H1 (cell line): ENCODE measurements around the gene CACNA2D3. TPM values are rescaled to one million over a fixed set of nuclear protein-coding genes. Genes with fewer than 3 reads are reported as not detected.

Experiments used
- CTCF ChIA-PET: fragments of 300-600 bp; sonication (Branson Sonifier 250); formaldehyde crosslinking; loops from one replicate; lab custom pipeline; 2021; ENCODE audit not compliant: partially characterized antibody; lab: Charles Lee
- POLR2A ChIA-PET: fragments of 300-600 bp; sonication (Branson Sonifier 250); formaldehyde crosslinking; loops from one replicate; lab custom pipeline; 2021; ENCODE audit warnings: inconsistent platforms; ENCODE audit not compliant: partially characterized antibody; lab: Charles Lee
- DNase-seq, 2 experiments: peaks; one replicate each; pipeline versions ENCODE4 v3.0.0 to v3.0.0-alpha.2; 2010 to 2022; ENCODE audit warnings: low spot score in 2 of 2, low read depth in 1 of 2, mixed read lengths in 1 of 2
- FAIRE-seq: peaks from 2 replicates; lab custom pipeline; 2011; peaks lifted over from hg19 to GRCh38; lab: Jason Lieb, UNC
- H2AFZ ChIP-seq: 2 replicates; pipeline ENCODE4 v1.8.1; 2012; ENCODE audit warnings: low read length, inconsistent platforms
- H2AK5ac ChIP-seq: 2 replicates; pipeline ENCODE4 v1.6.1; 2013; ENCODE audit warnings: low read depth, low read length
- H2BK120ac ChIP-seq: replicated peaks from 2 replicates; pipeline ENCODE3; 2013; ENCODE audit warnings: low read depth, low read length, inconsistent platforms
- H2BK12ac ChIP-seq: 2 replicates; pipeline ENCODE4 v1.6.1; 2013; ENCODE audit warnings: low read depth, low read length
- H2BK15ac ChIP-seq: 2 replicates; pipeline ENCODE4 v1.6.1; 2013; ENCODE audit warnings: low read length
- H2BK20ac ChIP-seq: 2 replicates; pipeline ENCODE4 v1.6.1; 2013; ENCODE audit warnings: low read length
- H2BK5ac ChIP-seq: 2 replicates; pipeline ENCODE4 v1.6.1; 2013; ENCODE audit warnings: low read depth, low read length
- H3K14ac ChIP-seq: 2 replicates; pipeline ENCODE4 v1.6.1; 2013; ENCODE audit warnings: inconsistent platforms; ENCODE audit not compliant: insufficient read length
- H3K18ac ChIP-seq: 2 replicates; pipeline ENCODE4 v1.6.1; 2013; ENCODE audit warnings: low read length; ENCODE audit errors: extremely low read depth
- H3K23ac ChIP-seq: 2 replicates; pipeline ENCODE4 v1.6.1; 2013; ENCODE audit warnings: inconsistent platforms; ENCODE audit not compliant: insufficient read length
- H3K23me2 ChIP-seq: 2 replicates; pipeline ENCODE4 v1.6.1; 2013; ENCODE audit warnings: low read depth, low read length
- H3K27ac ChIP-seq: 2 replicates; pipeline ENCODE4 v1.6.1; 2011; ENCODE audit warnings: low read depth, low read length, inconsistent platforms
- H3K27me3 ChIP-seq, 4 experiments: replicated peaks in 1 of 4; 1 replicate in 1 of 4; 2 replicates in 3 of 4; pipeline versions ENCODE4 v1.6.1 to v1.8.1; 2011 to 2013; ENCODE audit warnings: low read length in 3 of 4, mild to moderate bottlenecking in 3 of 4, inconsistent platforms in 2 of 4, mixed read lengths in 2 of 4, moderate library complexity in 1 of 4; ENCODE audit not compliant: control insufficient read depth in 3 of 4, insufficient read depth in 3 of 4; ENCODE audit errors: extremely low read depth in 1 of 4
- H3K36me3 ChIP-seq, 4 experiments: 2 replicates each; pipeline versions ENCODE4 v1.6.1 to v1.8.1; 2011 to 2013; ENCODE audit warnings: mild to moderate bottlenecking in 4 of 4, low read length in 3 of 4, moderate library complexity in 2 of 4, control low read depth in 1 of 4, inconsistent platforms in 1 of 4; ENCODE audit not compliant: insufficient read depth in 4 of 4, control insufficient read depth in 2 of 4
- H3K4ac ChIP-seq: replicated peaks from 2 replicates; pipeline ENCODE3; 2013; ENCODE audit warnings: low read length, low read depth, mixed read lengths, inconsistent platforms; ENCODE audit not compliant: insufficient read length
- H3K4me1 ChIP-seq, 4 experiments: replicated peaks in 1 of 4; 1 replicate in 1 of 4; 2 replicates in 3 of 4; pipeline versions ENCODE4 v1.6.1 to v1.8.1; 2011 to 2013; ENCODE audit warnings: low read length in 3 of 4, inconsistent platforms in 2 of 4, mixed read lengths in 1 of 4; ENCODE audit not compliant: insufficient read depth in 4 of 4, control insufficient read depth in 3 of 4
- H3K4me2 ChIP-seq, 2 experiments: 2 replicates each; pipeline versions ENCODE4 v1.6.1 to v1.8.1; 2011 to 2013; ENCODE audit warnings: low read depth in 2 of 2, low read length in 2 of 2, control low read depth in 1 of 2, inconsistent platforms in 1 of 2, mild to moderate bottlenecking in 1 of 2; ENCODE audit not compliant: insufficient read depth in 1 of 2
- H3K4me3 ChIP-seq, 4 experiments: fragments of 200-600, 300-600 bp in 1 of 4; sonication (generic), shearing (Covaris generic), sonication (Bioruptor Twin) in 1 of 4; 2 replicates each; pipeline versions ENCODE4 v1.5.1 to v1.8.1; 2011 to 2016; ENCODE audit warnings: low read length in 4 of 4, low read depth in 3 of 4, control low read depth in 2 of 4, inconsistent platforms in 2 of 4, mild to moderate bottlenecking in 2 of 4, mixed read lengths in 1 of 4, moderate library complexity in 1 of 4; ENCODE audit not compliant: insufficient read depth in 2 of 4; ENCODE audit errors: extremely low read depth in 1 of 4
- H3K56ac ChIP-seq: replicated peaks from 2 replicates; pipeline ENCODE3; 2013; ENCODE audit warnings: low read depth, mild to moderate bottlenecking, mixed read lengths, low read length, inconsistent platforms; ENCODE audit not compliant: insufficient read length
- H3K79me1 ChIP-seq: 2 replicates; pipeline ENCODE4 v1.6.1; 2013; ENCODE audit warnings: low read depth, low read length, control low read depth
- H3K79me2 ChIP-seq, 2 experiments: 2 replicates each; pipeline versions ENCODE4 v1.6.1 to v1.8.1; 2012 to 2013; ENCODE audit warnings: low read length in 2 of 2, mild to moderate bottlenecking in 2 of 2, inconsistent platforms in 1 of 2; ENCODE audit not compliant: insufficient read depth in 2 of 2, control insufficient read depth in 1 of 2
- H3K9ac ChIP-seq, 4 experiments: replicated peaks in 1 of 4; 1 replicate in 1 of 4; 2 replicates in 3 of 4; pipeline versions ENCODE4 v1.6.1 to v1.8.1; 2011 to 2013; ENCODE audit warnings: low read depth in 3 of 4, low read length in 3 of 4, control low read depth in 2 of 4, mild to moderate bottlenecking in 2 of 4, moderate library complexity in 2 of 4, inconsistent platforms in 1 of 4; ENCODE audit errors: extremely low read depth in 1 of 4
- H3K9me3 ChIP-seq, 2 experiments: 2 replicates each; pipeline versions ENCODE4 v1.6.1 to v1.8.1; 2012 to 2013; ENCODE audit warnings: mild to moderate bottlenecking in 2 of 2, moderate library complexity in 2 of 2, control low read depth in 1 of 2, inconsistent platforms in 1 of 2, low read depth in 1 of 2, low read length in 1 of 2, mixed read lengths in 1 of 2; ENCODE audit not compliant: insufficient read depth in 2 of 2
- H4K20me1 ChIP-seq, 2 experiments: replicated peaks in 1 of 2; 2 replicates each; pipeline versions ENCODE3 to v1.8.1; 2011 to 2013; ENCODE audit warnings: inconsistent platforms in 2 of 2, low read length in 2 of 2, mild to moderate bottlenecking in 1 of 2; ENCODE audit not compliant: insufficient read depth in 2 of 2, control insufficient read depth in 1 of 2
- H4K5ac ChIP-seq: 2 replicates; pipeline ENCODE4 v1.6.1; 2013; ENCODE audit warnings: low read length, low read depth, mixed read lengths, inconsistent platforms; ENCODE audit not compliant: insufficient read length
- H4K8ac ChIP-seq: 2 replicates; pipeline ENCODE4 v1.8.0; 2013; ENCODE audit warnings: mild to moderate bottlenecking, moderate library complexity, low read length, inconsistent platforms; ENCODE audit not compliant: insufficient read depth; ENCODE audit errors: extremely low read depth
- H4K91ac ChIP-seq: replicated peaks from 2 replicates; pipeline ENCODE3; 2013; ENCODE audit warnings: low read length, mixed read lengths, inconsistent platforms; ENCODE audit not compliant: insufficient read length
- PHF8 ChIP-seq: fragments of 200-600 bp; sonication (generic); conservative IDR thresholded peaks from 2 replicates; pipeline ENCODE4 v1.7.1; 2012; ENCODE audit warnings: low read depth, mild to moderate bottlenecking, inconsistent platforms, low read length, moderate library complexity
- RAD21 ChIP-seq, 2 experiments: IDR thresholded peaks in 1 of 2; conservative IDR thresholded peaks in 1 of 2; 2 replicates each; pipeline ENCODE4 v1.6.1; 2011; ENCODE audit warnings: low read depth in 2 of 2, low read length in 2 of 2, improper control_type of control experiment in 1 of 2, inconsistent platforms in 1 of 2, mild to moderate bottlenecking in 1 of 2, moderate library complexity in 1 of 2
- SP2 ChIP-seq: IDR thresholded peaks from 2 replicates; pipeline ENCODE4 v1.6.1; 2012; ENCODE audit warnings: mild to moderate bottlenecking, low read length, inconsistent platforms
- WGBS, 2 experiments: shearing (Covaris generic) in 1 of 2; methylation state at CpG; one replicate each; pipeline versions ENCODE4 v1.1.6 to v1.1.7; 2013 to 2015; ENCODE audit warnings: low lambda C conversion rate in 2 of 2, mixed read lengths in 2 of 2, inconsistent platforms in 1 of 2, low coverage in 1 of 2, missing lambda C conversion rate in 1 of 2; ENCODE audit not compliant: insufficient replicate concordance in 2 of 2, insufficient coverage in 1 of 2, insufficient read length in 1 of 2; ENCODE audit errors: extremely low coverage in 1 of 2, missing lambda C conversion rate in 1 of 2; 5-methylcytosine and 5-hydroxymethylcytosine counted together
- polyA plus RNA-seq, 7 experiments: library from polyadenylated mRNA; depleted of rRNA in 3 of 7; stranded (reverse) in 5 of 7; unstranded in 2 of 7; fragments of >200 nt in 5 of 7; fragments of 200-250 nt in 2 of 7; gene quantifications; 1 replicate in 5 of 7; 2 replicates in 1 of 7; 4 replicates in 1 of 7; pipeline versions ENCODE4 v1.2.1 to v1.2.3, GENCODE V29; 2011 to 2013; ENCODE audit warnings: missing spikeins in 2 of 7, mixed read lengths in 2 of 7
- total RNA-seq: library from RNA; stranded (reverse); fragmentation: NEBNext Ultra II Directional; extraction: Animal tissue kit (Norgen Biotek cat#: 25700); gene quantifications from 2 replicates; pipeline ENCODE4 v1.2.1, GENCODE V29; 2021

The CACNA2D3 gene
- total and polyA plus RNA-seq, 2 of the 8 experiments (the other 6 are each of a cell fraction or from before 2014, with no cell fraction given): 1.5 to 1.8 TPM

DNA sequence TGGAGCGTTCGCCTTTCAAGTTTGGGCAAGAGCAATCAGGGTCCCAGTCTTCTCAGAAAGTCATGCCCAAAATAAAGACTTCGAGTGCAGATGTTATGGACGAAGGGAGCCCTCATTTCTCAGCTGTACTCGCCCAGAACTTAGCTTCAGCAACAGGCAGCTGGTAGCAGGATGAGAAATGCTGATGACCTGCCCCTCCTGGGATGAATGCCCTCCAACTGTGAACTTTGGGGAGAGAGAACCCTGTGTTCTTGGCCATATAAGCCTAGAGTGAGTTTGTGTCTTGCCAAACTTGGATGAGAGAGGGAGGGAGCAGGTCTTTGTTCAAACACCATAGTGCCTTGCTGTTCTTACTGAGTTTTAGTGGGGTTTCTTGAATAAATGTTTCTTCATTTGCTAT lies 405.2 kb downstream of the CACNA2D3 start:
- WGBS, 2 experiments: 82% methylated on average over 5 of the region's 5 CpGs; no CpG with 5 or more reads in 1 of the 2 experiments
- no peak overlapping the region for H3K4me2 ChIP-seq
- ChIA-PET CTCF (interaction anchor here (1.1 to 3.2 kb wide), 5 partner anchors 9 to 381 kb away, joined by 3 to 14 read pairs (median 3); no protein-coding TSS in a partner anchor), POLR2A (interaction anchor here (0.9 to 1.3 kb wide), 3 partner anchors 9 to 104 kb away, joined by 3 read pairs; no protein-coding TSS in a partner anchor)
- no peak overlapping the region for H4K91ac ChIP-seq
- no peak overlapping the region for H2BK20ac ChIP-seq
- H3K14ac ChIP-seq: no peak overlapping the region
- H3K79me2 ChIP-seq: no peaks in the 10 kb centered on the region
- no peak for TF ChIP-seq PHF8
- no peak for TF ChIP-seq RAD21 (IDR thresholded peaks at IDR 0.05 in 1 of 2, conservative IDR thresholded peaks at IDR 0.05 in 1 of 2; ENCODE audit: low read depth in 2 of 2, low read length in 2 of 2)
- no peak for TF ChIP-seq SP2
- no peak overlapping the region for H2AFZ ChIP-seq
- no peaks in the 10 kb centered on the region for H3K36me3 ChIP-seq
- no peaks in the 10 kb centered on the region for H3K9me3 ChIP-seq
- H3K4me1 ChIP-seq: peaks cover 0 to 4% (median 0%) of the 10 kb centered on the region in 4 experiments; a peak in 1 of 7 replicates
- H3K23ac ChIP-seq: no peak overlapping the region
- no peak overlapping the region for H3K18ac ChIP-seq
- no peak overlapping the region for H2AK5ac ChIP-seq
- no peak overlapping the region for H3K4ac ChIP-seq
- no peak for DNase-seq
- H3K79me1 ChIP-seq: no peaks in the 10 kb centered on the region
- H4K20me1 ChIP-seq: no peaks in the 10 kb centered on the region
- H2BK5ac ChIP-seq: no peak overlapping the region
- H4K5ac ChIP-seq: no peak overlapping the region
- H3K4me3 ChIP-seq: no peak overlapping the region
- no peak overlapping the region for H2BK120ac ChIP-seq
- H3K27ac ChIP-seq: no peak overlapping the region
- 0 out of 2 replicates have a peak overlapping the region, but pooled peaks have one; percentile 9 for H2BK12ac ChIP-seq
- H4K8ac ChIP-seq: no peak overlapping the region
- FAIRE-seq: no peak
- H3K56ac ChIP-seq: no peak overlapping the region
- H3K27me3 ChIP-seq: no peaks in the 10 kb centered on the region
- H3K9ac ChIP-seq: no peak overlapping the region
- no peaks in the 10 kb centered on the region for H3K23me2 ChIP-seq
- H2BK15ac ChIP-seq: no peak overlapping the region
